HG03196 (cell line): ENCODE measurements around the gene PRMT1.

Source experiments
- ATAC-seq: cut with Tn5 transposase; IDR thresholded peaks from one replicate; pipeline ENCODE4 v1.9.1; 2021; ENCODE audit not compliant: unreplicated experiment

Gene PRMT1

GRCh38 chr19:49667473-49667872, 9.6 kb upstream of the PRMT1 start:
- no peak for ATAC-seq

DNA sequence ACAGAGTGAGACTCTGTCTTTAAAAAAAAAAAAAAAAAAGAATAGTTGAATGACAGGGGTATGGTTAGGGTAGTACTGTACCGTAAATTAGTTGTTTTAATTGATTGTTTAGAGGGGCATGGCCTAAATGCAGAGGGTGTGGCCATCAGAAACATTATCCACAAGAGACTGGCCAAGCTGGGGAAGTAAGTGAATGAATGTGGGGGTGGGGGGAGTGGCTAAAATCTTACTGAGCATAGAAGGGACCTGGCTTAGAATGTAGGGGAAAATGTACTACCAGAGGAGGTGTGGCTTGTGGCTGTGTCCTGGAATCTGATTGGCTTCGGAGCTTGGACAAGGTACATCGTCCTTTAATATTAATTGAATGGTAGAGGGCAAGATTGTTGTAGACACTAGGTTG, 7.6 kb upstream of the PRMT1 start:
- no peak for ATAC-seq

DNA sequence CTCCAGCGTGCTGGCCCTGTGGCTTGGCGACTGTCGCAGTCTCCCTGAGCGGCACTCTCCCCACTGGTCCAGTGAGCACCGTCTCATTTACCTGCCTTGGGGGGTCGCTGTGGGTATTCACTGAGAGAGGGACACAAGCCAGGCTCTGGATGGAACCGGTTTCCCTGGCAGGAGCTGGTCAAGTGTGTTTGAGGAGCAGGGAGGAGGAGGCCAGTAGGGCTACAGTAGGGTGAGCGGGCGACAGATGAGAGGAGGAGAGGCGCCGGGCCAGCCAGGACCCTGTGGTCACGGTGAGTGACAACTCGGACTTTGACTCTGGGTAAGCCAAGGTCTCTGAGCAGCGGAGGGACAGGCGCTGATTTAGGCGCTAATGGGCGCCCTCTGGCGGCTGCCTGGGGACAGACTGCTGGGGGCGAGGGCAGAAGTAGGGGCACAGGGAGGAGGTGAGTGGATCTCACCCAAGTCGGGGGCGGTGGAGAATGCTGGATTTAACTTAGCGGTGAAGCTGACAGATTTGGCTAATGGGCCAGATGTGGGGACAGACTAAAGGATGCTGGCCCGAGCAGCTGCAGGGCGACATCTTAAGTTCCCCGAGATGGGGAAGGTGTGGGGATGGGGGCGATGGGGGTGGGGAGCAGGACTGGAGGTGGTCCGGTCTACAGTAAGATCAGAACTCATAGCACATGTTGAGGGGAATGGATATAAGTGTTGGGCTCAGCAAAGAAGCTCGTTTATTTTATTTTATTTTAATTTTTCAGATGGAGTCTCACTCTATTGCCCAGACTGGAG, 4.7 kb upstream of the PRMT1 start:
- ATAC-seq = no peak

DNA sequence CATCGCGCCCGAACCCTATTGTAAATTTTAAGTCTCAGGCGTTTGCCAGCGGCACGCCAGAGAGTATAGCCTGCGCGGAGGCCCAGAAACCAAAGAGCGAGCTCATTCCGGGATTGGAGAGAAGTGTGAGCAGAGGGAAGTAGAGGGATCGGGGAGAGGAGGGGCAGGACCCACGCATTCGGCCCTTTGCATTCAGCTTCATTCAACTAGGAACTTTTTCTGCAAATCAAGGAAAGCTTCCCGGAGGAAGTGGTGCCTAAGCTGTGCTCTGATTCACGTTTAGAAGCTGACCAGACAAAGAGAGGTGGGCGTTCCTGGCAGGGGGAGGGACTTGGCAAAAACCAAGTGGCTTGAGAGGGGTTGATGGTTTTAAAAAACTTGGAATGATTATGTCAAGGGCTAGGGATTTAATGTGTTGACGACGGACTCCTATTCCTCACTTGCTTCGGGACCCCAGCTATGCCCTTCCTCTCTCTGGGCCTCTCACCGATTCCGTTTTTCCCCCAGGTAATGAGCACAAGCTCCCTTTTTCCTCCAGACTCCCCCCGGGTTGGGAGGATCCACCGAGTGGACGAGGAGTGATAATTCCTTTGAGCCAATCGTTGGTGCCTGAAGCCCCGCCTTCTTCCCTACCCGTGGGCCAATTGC, 811 bp upstream of the PRMT1 start:
- ATAC-seq = peak; percentile 32

- ATAC-seq = peak; percentile 64
These were observed 264 bp upstream of the PRMT1 start for GRCh38 chr19:49676784-49677230.

GRCh38 chr19:49677901-49678674, 1.0 kb downstream of the PRMT1 start:
- no peak for ATAC-seq

- no peak for ATAC-seq
These were observed 2.1 kb downstream of the PRMT1 start for GRCh38 chr19:49678985-49679770.

GRCh38 chr19:49679771-49680413, 2.8 kb downstream of the PRMT1 start:
- ATAC-seq = no peak

DNA sequence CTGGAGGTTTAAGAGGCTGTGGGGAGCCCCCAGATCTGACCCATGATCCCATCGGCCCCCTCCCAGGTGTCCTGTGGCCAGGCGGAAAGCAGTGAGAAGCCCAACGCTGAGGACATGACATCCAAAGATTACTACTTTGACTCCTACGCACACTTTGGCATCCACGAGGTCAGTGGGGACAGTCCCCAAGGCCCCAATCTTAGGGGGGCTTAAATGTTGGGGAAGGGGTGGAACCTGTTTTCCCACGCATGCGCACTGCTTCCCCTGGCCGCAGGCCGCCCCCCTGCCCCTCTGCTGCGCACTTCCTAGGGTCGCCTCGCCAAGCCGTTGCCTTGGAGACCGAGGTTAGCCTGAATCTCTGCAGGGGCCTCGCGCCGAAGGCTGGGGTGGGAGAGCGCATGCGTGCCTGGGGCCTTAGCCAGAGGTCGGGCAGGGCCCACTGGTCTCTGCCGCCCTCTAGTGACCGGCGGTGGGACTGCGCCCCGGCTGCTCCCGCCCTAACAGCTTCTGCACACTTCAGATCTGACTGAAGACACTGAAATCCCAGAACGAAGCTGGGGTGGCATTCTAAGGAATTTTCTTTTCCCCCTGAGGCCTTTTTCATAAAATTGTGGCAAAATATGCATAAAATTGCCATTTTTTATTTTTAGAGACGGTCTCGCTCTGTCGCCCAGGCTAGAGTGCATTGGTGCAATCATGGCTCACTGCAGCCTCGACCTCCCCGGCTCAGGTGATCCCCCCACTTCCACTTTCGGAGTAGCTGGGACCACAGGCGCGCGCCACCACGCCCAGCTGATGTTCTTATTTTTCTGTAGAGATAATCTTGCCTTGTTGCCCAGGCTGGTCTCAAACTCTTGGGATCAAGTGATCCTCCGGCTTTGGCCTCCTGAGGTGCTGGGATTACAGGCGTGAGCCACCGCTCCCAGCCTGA, 3.6 kb downstream of the PRMT1 start:
- no peak for ATAC-seq

GRCh38 chr19:49681830-49682229, 4.8 kb downstream of the PRMT1 start:
- ATAC-seq = no peak

DNA sequence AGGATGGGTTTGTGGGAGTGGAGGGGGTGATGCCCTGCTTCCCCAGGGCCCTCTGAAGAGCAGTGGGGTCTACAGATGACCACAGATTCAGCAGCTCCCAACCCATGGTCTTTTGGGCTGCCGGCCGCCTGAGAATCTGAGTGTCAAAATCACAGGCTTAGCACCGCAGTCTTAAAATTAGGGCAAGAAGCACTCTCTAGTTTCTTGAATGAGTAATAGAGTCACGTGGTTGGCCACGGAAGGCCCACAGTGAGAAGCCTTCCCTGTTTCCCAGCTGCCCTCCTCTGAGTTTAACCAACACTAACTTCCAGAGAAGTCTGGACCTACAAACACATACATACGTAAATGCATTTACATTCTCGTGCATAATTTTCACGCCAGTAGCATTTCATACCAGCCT, 5.2 kb downstream of the PRMT1 start:
- ATAC-seq = no peak

DNA sequence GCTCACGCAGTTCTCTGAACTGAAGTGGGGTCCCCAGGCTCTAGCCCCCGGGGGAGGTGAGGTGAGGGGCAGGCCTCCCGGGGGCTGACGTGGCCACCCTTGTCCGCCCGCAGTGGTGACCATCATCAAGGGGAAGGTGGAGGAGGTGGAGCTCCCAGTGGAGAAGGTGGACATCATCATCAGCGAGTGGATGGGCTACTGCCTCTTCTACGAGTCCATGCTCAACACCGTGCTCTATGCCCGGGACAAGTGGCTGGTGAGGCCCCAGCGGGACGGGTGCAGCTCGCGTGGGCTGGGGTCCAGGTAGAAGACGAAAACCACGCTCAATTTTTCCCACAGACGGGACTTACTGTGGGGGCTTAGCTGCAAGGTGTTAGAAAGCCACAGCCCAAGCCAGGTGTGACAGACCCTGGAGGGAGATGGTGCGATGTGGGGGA, 6.8 kb downstream of the PRMT1 start:
- ATAC-seq = no peak

- no peak for ATAC-seq
These were observed 7.3 kb downstream of the PRMT1 start for GRCh38 chr19:49684251-49684982.

- no peak for ATAC-seq
These were observed 8.0 kb downstream of the PRMT1 start for GRCh38 chr19:49684983-49685553.

- no peak for ATAC-seq
These were observed 8.8 kb downstream of the PRMT1 start for GRCh38 chr19:49685845-49686332.

DNA sequence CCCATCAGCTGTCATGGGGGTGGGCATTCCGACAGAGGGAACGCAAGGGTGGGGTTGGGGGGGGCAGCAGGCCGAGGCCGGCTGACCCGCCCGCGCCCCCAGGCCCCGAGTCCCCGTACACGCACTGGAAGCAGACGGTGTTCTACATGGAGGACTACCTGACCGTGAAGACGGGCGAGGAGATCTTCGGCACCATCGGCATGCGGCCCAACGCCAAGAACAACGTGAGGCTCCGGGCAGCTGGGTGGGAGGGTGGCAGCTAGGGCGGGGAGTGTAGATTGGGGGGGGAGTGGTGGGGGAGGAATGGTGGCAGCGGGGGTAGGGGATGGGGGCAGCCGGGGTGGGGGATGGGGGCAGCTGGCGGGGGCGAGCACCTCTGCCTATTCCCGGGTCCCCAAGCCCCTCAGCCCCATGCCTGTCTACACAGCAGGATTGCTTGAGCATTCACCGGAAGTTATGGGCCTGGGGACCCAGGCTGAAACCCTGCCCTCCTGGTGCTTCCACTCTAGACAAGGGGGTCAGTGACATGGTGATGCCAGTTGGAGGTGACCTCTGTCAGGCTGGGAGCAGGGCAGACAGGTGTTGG, 9.5 kb downstream of the PRMT1 start:
- ATAC-seq = no peak

DNA sequence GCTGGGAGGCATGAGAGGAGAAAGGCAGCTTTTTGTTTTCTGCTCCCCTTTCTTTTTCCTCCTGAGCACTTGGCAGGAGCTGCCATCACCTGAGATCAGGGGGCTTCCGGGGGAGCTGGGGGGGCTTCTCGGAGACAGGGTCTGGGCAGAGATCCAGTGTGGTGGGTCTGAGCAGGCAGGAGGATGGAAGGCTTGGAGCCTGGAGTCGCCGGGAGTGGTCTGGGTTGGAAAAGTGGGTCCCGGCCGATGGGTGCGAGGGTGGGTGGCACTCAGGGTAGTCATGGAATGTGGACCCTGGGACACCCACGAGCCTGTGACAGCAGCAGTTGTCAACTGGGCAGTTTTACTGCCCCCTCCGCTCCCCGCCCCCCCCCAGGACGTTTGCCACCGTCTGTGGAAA, 10.1 kb downstream of the PRMT1 start:
- no peak for ATAC-seq
